ENCODE measurements around the gene CTNS.

Gene CTNS

DNA sequence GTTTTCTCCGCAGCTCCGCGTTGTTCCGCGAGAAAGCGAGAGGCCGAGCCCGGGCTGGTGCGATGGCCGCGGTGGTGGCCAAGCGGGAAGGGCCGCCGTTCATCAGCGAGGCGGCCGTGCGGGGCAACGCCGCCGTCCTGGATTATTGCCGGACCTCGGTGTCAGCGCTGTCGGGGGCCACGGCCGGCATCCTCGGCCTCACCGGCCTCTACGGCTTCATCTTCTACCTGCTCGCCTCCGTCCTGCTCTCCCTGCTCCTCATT, 32.5 kb downstream of the CTNS start:
- TF ChIP-seq RAD21 (IDR thresholded peaks at IDR 0.05; ENCODE audit: low read depth): no peak
- no peak for TF ChIP-seq EP300 (IDR thresholded peaks at IDR 0.05; ENCODE audit: borderline replicate concordance)
- no peak for TF ChIP-seq YY1 (IDR thresholded peaks at IDR 0.05; ENCODE audit: low read depth)
- no peak for TF ChIP-seq FOXM1 (IDR thresholded peaks at IDR 0.05; ENCODE audit: borderline replicate concordance, low read depth)
- no peak for TF ChIP-seq TCF12 (IDR thresholded peaks at IDR 0.05; ENCODE audit: low read depth)
- no peak for TF ChIP-seq CREB1 (IDR thresholded peaks at IDR 0.05; ENCODE audit: low read depth)
- TF ChIP-seq, protein P1, sequence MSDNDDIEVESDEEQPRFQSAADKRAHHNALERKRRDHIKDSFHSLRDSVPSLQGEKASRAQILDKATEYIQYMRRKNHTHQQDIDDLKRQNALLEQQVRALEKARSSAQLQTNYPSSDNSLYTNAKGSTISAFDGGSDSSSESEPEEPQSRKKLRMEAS (IDR thresholded peaks at IDR 0.05): no peak
- no peak for TF ChIP-seq EGR1 (IDR thresholded peaks at IDR 0.05)
- TF ChIP-seq, protein P2, sequence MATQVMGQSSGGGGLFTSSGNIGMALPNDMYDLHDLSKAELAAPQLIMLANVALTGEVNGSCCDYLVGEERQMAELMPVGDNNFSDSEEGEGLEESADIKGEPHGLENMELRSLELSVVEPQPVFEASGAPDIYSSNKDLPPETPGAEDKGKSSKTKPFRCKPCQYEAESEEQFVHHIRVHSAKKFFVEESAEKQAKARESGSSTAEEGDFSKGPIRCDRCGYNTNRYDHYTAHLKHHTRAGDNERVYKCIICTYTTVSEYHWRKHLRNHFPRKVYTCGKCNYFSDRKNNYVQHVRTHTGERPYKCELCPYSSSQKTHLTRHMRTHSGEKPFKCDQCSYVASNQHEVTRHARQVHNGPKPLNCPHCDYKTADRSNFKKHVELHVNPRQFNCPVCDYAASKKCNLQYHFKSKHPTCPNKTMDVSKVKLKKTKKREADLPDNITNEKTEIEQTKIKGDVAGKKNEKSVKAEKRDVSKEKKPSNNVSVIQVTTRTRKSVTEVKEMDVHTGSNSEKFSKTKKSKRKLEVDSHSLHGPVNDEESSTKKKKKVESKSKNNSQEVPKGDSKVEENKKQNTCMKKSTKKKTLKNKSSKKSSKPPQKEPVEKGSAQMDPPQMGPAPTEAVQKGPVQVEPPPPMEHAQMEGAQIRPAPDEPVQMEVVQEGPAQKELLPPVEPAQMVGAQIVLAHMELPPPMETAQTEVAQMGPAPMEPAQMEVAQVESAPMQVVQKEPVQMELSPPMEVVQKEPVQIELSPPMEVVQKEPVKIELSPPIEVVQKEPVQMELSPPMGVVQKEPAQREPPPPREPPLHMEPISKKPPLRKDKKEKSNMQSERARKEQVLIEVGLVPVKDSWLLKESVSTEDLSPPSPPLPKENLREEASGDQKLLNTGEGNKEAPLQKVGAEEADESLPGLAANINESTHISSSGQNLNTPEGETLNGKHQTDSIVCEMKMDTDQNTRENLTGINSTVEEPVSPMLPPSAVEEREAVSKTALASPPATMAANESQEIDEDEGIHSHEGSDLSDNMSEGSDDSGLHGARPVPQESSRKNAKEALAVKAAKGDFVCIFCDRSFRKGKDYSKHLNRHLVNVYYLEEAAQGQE (IDR thresholded peaks at IDR 0.05; ENCODE audit: low read depth): no peak

DNA sequence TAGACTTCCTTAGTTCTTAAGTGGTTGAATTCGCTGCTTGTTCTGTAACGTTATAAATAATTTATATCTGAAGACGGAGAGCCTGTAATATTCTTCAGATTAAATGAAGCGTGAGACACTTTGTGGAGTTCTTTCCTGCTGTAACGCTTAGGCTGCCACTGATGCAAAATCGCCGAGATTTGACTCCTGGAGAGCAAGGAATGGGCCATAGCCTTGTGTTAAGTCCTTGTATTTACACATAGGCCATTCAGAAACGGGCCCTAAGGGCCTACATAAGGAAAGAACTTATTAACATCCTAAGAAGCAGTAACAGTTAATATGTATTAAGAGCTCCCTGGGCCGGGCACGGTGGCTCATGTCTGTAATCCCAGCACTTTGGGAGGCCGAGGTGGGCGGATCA, 33.0 kb downstream of the CTNS start:
- no peak for TF ChIP-seq TEAD4 (IDR thresholded peaks at IDR 0.05)
- no peak for TF ChIP-seq CREB1 (IDR thresholded peaks at IDR 0.05; ENCODE audit: low read depth)
- TF ChIP-seq, protein P3, sequence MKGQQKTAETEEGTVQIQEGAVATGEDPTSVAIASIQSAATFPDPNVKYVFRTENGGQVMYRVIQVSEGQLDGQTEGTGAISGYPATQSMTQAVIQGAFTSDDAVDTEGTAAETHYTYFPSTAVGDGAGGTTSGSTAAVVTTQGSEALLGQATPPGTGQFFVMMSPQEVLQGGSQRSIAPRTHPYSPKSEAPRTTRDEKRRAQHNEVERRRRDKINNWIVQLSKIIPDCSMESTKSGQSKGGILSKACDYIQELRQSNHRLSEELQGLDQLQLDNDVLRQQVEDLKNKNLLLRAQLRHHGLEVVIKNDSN (IDR thresholded peaks at IDR 0.05): no peak
- TF ChIP-seq RAD21 (IDR thresholded peaks at IDR 0.05; ENCODE audit: low read depth): no peak
- no peak for TF ChIP-seq YY1 (IDR thresholded peaks at IDR 0.05; ENCODE audit: low read depth)
- TF ChIP-seq EP300 (IDR thresholded peaks at IDR 0.05; ENCODE audit: borderline replicate concordance): no peak
- no peak for TF ChIP-seq TAF1 (IDR thresholded peaks at IDR 0.05; ENCODE audit: low read depth)
- TF ChIP-seq, protein P2 (IDR thresholded peaks at IDR 0.05; ENCODE audit: low read depth): no peak
- TF ChIP-seq, protein P1 (IDR thresholded peaks at IDR 0.05): no peak
- no peak for TF ChIP-seq FOXM1 (IDR thresholded peaks at IDR 0.05; ENCODE audit: borderline replicate concordance, low read depth)
- no peak for TF ChIP-seq EGR1 (IDR thresholded peaks at IDR 0.05)
- TF ChIP-seq TCF12 (IDR thresholded peaks at IDR 0.05; ENCODE audit: low read depth): no peak
- no peak for TF ChIP-seq ZBTB7A (IDR thresholded peaks at IDR 0.05; ENCODE audit: low read depth)
- no peak for TF ChIP-seq NFIC (IDR thresholded peaks at IDR 0.05)
- no peak for TF ChIP-seq CEBPB (IDR thresholded peaks at IDR 0.05)

DNA sequence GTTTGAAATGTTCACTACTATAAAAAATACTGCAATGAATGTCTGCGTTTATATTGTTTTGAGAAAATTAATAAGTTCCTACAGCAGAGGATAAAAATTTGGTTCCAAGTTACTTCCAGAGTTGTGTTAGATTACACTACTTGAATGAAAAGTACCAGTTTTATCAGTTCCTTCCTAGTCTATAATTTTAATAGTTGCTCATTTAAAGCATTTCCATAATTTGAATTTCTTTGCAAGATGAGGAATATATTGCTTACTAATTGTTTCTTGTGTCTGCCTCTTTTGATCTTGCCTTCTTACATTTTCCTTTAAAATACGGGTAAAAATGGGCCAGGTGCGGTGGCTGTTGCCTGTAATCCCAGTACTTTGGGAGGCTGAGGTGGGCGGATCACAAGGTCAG, 36.0 kb downstream of the CTNS start:
- no peak for TF ChIP-seq NFIC (IDR thresholded peaks at IDR 0.05)
- no peak for TF ChIP-seq CEBPB (IDR thresholded peaks at IDR 0.05)
- no peak for TF ChIP-seq TEAD4 (IDR thresholded peaks at IDR 0.05)
- TF ChIP-seq, protein P3 (IDR thresholded peaks at IDR 0.05): no peak

DNA sequence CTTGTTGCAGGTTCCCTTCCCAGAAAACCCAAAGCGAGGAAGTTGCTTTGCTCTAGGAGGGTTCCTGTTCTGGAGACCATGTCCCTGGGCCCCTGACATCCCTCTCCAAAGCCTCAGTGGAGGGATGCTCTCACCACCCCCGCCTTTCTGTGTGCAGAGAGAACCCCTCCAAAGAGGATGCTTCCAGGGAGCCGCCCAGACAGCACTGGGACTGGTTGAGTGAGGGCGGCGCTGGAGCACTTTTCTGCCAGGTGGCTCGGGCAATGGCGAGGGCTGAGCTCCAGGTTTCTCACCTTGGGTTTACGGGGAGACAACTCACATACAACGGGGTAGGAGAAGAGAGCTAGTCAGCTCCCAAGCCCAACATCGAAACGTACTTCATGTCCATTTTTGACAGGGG, 39.3 kb downstream of the CTNS start:
- TF ChIP-seq CREB1 (IDR thresholded peaks at IDR 0.05; ENCODE audit: low read depth) (no peak), TCF12 (IDR thresholded peaks at IDR 0.05; ENCODE audit: low read depth) (no peak)
- TF ChIP-seq, protein P2 (IDR thresholded peaks at IDR 0.05; ENCODE audit: low read depth): no peak
- TF ChIP-seq, protein P1 (IDR thresholded peaks at IDR 0.05): no peak

DNA sequence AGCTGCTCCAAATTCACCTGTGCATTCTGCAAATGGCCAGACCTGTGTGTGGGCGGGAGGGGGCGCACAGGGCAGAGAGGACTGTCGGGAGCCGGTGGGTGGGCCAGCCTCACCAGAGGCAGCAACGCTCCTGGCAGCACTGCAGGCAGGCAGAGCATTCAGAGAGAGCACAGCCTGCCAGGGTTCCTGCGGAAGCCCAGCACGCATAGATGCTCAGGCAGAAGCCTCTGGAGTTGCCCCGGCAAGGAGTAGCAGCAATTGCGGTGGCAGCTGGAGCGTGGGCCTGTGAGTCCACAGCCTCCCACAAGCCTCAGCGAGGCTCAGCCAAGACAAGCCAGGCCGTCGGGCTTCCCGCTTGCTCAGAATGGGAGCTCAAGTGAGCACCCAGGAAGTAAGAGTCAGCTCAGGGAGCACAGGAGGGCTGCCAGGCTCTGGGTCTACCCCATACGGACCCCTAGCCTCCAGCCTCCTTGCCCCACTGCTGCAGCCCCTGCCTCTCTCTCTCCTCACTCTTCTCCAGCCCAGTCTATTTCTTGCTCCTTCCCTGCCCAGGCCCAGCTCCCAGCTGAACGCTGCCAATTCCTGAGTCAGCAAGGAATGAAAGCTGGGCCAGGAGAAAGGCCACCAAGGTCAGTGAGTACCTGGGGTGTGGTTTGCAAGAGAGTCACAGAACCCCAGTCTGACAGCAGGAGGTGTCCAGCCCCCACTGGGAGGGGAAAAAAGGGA, 41.7 kb downstream of the CTNS start:
- TF ChIP-seq TCF12 (IDR thresholded peaks at IDR 0.05; ENCODE audit: low read depth): no peak
- TF ChIP-seq, protein P1 (IDR thresholded peaks at IDR 0.05): no peak
- TF ChIP-seq TAF1 (IDR thresholded peaks at IDR 0.05; ENCODE audit: low read depth): no peak
- no peak for TF ChIP-seq CEBPB (IDR thresholded peaks at IDR 0.05)
- TF ChIP-seq YY1 (IDR thresholded peaks at IDR 0.05; ENCODE audit: low read depth): no peak
- TF ChIP-seq, protein P3 (IDR thresholded peaks at IDR 0.05): no peak
- TF ChIP-seq, protein P2 (IDR thresholded peaks at IDR 0.05; ENCODE audit: low read depth): no peak
- no peak for TF ChIP-seq CREB1 (IDR thresholded peaks at IDR 0.05; ENCODE audit: low read depth)
- TF ChIP-seq EP300 (IDR thresholded peaks at IDR 0.05; ENCODE audit: borderline replicate concordance): no peak
- TF ChIP-seq FOXM1 (IDR thresholded peaks at IDR 0.05; ENCODE audit: borderline replicate concordance, low read depth): no peak
- no peak for TF ChIP-seq NFIC (IDR thresholded peaks at IDR 0.05)
- no peak for TF ChIP-seq EGR1 (IDR thresholded peaks at IDR 0.05)
- TF ChIP-seq RAD21 (IDR thresholded peaks at IDR 0.05; ENCODE audit: low read depth): no peak
- TF ChIP-seq TEAD4 (IDR thresholded peaks at IDR 0.05): no peak
- no peak for TF ChIP-seq ZBTB7A (IDR thresholded peaks at IDR 0.05; ENCODE audit: low read depth)
